HG03103 (cell line): Measurements from ENCODE around the gene ITIH4.

Source experiments
- ATAC-seq: cut with Tn5 transposase; IDR thresholded peaks from one replicate; pipeline ENCODE4 v1.9.1; 2021; ENCODE audit warnings: low read depth; ENCODE audit not compliant: unreplicated experiment

The ITIH4 gene

GRCh38 chr3:52834871-52835501, 4.5 kb upstream of the ITIH4 start, which contains the start of gene MUSTN1:
Gene MUSTN1, minus strand, starts transcription at chr3:52835019. Its CDS starts 71 bp downstream, at chr3:52834948.
- ATAC-seq, result no peak

DNA sequence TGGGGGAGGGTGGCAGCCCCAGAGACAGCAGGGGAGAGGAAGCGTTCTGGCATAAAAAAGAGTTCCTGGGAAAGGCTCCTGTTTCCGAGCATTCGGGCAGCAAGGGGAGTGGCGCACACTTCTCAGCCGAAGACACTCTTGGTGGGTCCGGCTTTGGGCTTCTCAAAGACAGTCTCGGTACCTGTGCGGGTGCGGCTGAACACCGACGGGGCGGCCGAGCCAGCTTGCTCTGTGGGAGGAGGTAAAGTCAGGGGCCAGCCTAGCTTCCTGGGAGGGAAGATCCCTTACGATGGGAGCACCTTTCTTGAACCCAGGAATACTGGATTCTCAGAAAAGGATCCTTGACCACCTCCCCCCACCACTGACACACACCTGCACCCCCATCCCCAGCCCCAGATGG, 2.7 kb upstream of the ITIH4 start:
- no peak for ATAC-seq

- no peak for ATAC-seq
These were observed 1.2 kb upstream of the ITIH4 start for GRCh38 chr3:52831500-52832301.

- no peak for ATAC-seq
These were observed 487 bp downstream of the ITIH4 start for GRCh38 chr3:52829906-52830463.

DNA sequence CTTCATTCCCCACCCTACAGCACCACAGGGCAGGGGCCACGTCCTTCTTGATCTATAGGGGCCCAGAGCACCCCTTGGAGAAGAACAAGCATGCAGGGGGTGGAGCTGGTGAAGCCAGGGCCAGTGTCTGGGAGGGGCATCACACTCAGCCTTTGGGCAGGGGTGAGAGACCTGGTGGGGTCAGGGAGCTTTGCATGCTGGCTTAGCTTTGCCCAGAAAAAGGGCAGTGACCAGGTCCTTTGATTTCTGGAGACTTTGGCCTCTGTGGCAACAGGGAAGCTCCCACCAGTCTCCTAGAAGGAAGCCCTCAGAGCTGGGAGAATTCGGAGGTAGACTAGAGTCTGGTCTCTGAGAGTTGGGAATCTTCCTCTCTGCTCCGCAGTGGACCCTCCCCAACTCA, 990 bp downstream of the ITIH4 start:
- ATAC-seq, result no peak

DNA sequence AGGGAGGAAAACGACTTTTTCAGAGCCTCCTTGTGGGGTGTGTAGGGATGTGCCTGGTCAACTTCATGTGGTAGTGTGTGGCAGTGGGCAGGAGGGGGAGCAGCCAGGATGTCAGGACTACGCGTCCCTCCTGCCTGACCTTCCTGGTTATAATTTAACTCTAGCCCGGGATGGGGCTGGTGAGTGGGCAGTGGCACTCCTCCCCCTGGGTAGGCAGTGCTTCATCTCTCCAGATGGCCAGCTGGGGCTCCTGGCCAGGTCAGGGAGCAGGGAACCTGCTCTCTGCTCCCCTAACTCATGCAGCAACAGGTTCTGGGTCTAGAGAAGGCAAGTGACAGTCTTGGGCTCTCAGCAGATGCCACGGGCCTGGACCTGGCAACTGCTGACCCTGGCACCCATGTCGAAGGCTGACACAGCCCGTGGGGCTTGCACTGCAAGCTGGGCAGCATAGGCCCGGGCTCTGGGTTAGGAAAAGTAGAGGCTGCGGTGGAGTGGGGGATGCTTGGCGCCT, 2.6 kb downstream of the ITIH4 start:
- ATAC-seq, result no peak

- no peak for ATAC-seq
These were observed 3.0 kb downstream of the ITIH4 start for GRCh38 chr3:52827441-52827840.

- ATAC-seq, result no peak
These were observed 6.4 kb downstream of the ITIH4 start for GRCh38 chr3:52824037-52824436.

DNA sequence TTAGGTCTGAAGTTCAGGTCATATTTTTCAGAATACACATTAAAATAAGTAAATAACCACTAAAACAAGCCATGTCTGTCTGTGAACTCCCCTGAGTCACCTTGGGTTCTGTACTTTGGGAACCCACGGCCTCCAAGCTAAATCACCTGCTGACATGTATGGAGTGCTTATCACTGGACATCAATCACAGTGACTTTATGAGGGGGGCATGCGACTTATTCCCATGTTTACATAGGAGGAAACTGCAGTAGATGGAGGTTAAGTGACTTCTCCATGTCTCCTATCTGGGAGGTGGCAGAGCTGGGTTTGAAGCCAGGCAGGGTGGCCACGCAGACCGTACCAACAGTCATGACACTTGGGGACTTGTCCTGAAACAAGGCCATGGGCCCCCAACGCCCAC, 8.1 kb downstream of the ITIH4 start:
- no peak for ATAC-seq

DNA sequence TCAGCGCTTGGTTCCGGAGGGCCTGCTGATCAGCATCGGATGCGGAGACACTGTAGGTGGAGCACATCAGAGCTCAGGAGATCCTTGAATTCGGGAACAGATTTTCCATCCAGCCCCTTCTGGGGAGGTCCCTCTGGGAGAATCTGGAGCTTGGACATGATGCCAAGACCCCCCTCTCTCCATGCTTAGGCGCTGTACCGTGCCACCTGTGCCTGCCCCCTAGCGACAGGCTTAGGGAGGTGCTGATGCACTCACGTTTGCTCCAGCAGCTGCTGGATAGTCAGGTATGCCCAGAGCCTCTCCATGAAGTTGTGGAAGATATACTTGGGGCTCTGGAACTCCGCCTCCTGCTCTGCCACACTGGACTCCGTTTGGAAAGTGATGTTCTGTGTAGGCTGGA, 9.7 kb downstream of the ITIH4 start:
- ATAC-seq, result no peak

GRCh38 chr3:52819936-52820335, 10.5 kb downstream of the ITIH4 start:
- no peak for ATAC-seq

GRCh38 chr3:52817860-52818259, 12.6 kb downstream of the ITIH4 start:
- ATAC-seq, result no peak

- no peak for ATAC-seq
These were observed 13.3 kb downstream of the ITIH4 start for GRCh38 chr3:52817221-52817620.

DNA sequence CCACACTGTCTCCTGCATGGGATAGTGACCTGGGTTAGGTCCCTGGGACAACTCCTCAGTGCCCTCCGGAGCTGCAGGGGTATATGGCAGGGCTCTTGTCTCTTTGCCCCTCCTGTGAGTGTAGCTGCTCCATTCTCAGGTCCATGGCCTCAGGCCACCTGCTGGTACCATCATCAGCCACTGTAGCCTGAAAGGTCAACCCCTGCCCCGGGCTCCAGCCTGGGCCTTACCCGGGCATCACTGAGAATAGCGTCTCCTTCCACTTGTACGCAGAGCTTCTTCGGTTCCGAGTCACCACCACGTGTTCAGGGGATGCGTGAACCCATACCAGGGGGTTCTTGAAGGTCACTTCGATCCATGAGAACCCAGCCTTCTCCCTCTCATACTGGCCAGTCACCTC, 13.8 kb downstream of the ITIH4 start:
- ATAC-seq, result no peak

- no peak for ATAC-seq
These were observed 14.3 kb downstream of the ITIH4 start for GRCh38 chr3:52816199-52816598.

- no peak for ATAC-seq
These were observed 16.7 kb downstream of the ITIH4 start for GRCh38 chr3:52813810-52814209.

GRCh38 chr3:52811452-52812011, 18.9 kb downstream of the ITIH4 start:
- no peak for ATAC-seq

- ATAC-seq, result no peak
These were observed 19.5 kb downstream of the ITIH4 start for GRCh38 chr3:52810923-52811322.

- ATAC-seq, result no peak
These were observed 20.7 kb downstream of the ITIH4 start for GRCh38 chr3:52809662-52810377.

DNA sequence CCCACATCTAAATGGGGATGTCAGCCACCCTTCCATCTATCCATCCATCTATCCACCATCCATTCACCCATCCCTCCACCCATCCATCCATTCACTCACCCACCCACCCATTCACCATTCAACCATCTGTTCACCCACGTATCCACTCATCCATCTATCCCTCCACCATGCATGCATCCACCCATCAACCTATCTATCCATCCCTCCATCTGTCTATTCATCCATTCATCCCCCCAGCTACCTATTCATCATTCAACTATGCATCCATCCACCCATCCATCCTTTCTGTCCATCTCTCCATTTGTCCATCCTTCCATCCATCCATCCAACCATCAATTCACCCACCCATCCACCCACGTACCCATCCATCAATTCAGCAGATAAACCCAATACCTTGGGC, 21.3 kb downstream of the ITIH4 start:
- ATAC-seq, result no peak
